CD4-positive, alpha-beta T cell treated with Interleukin-15 for 4 hours (primary cell): ENCODE data around the gene TRAF3.

Experiments used
- DNase-seq: peaks from one replicate; pipeline ENCODE4 v3.0.0-alpha.2; 2020; ENCODE audit warnings: low spot score

The TRAF3 gene

DNA sequence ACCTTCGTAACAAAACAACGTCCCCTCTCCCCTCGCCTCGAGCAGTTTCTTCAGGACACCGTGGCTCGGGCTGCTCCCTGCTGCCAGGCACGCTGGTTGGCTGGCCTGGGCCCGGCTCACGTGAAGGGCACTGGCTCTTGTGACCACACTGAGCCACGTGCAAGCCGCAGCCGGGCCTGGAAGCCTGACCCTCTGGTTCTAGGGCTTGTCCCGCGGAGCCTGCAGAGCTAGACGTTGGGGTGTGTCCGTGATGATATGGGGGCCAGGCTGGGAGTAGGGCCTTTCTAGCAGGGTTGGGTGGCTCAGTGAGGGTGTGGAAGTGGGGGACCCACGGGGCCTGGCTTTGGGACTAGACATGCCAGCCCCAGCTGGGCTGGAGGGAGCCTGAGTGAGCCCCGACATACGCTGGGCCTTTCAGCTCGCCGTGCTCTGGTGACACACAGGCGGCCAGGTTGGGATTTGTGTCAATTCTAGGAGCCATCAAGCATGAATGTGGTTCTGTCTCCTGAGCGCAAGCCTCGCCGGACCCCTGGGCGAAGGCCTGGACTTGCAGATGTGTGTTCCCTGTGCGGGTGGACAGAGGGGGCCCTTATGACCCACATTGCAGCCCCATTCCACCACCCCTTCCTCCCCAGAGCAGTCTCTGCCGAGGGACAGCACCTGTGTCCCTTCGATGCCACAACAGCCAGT lies 131.7 kb downstream of the TRAF3 start:
- no peak for DNase-seq

DNA sequence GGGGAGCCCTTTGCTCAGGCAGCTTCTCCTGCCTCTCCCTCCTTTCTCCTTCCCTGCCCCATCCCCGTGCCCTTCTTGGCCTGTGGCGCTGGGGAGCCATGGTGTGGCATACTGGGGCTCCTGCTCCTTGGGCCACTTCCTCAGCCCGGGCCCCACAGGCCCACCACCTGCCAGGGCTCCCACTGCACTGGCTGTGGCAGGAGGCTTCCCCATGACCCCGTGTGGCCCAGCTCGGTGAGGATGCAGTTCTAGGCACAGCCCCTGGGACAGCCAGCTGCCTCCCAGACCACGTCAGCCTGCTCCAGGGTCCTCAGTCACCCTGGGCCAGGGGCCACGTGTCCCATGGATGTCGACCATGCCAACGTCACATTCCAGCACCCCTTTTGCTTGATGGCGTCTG lies 132.2 kb downstream of the TRAF3 start:
- no peak for DNase-seq

DNA sequence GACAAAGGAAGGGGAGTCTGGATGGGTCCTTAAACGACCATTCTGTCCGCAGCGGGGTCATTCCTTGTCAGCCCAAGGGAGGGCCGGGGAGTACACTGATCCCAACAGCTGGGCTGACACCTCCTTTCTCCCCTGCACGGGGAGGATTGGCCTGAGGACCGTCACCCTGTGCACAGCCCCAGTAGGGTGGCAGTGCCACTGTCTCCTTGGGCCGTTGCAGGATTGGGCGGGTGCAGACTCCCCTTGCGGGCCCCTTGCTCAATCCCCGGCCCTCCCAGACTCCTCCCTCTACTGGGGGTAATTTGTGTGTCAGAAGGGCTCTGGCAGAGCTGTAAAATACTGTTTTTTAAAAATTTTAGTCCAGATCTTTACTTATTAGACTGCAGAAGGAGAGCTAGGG lies 132.7 kb downstream of the TRAF3 start:
- no peak for DNase-seq

DNA sequence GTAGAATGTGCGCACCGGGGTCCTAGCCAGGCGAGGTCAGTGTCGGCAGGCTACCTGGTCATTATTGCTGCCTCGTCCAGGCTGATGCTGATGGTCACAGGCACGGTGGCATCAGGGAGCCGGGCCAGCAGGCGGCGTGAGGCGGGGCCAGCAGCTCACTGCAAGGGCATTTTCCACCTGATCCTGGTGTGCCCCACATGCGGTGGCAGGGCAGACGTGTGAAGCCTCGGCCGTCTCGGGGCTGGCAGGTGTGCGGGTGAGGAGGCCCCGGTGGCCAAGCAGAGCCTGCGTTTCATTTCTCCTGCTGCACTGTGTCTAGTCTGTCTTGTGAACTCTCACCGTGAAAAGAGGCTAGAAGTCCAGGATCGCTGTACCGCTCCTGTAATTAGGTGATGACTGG lies 133.2 kb downstream of the TRAF3 start:
- no peak for DNase-seq

DNA sequence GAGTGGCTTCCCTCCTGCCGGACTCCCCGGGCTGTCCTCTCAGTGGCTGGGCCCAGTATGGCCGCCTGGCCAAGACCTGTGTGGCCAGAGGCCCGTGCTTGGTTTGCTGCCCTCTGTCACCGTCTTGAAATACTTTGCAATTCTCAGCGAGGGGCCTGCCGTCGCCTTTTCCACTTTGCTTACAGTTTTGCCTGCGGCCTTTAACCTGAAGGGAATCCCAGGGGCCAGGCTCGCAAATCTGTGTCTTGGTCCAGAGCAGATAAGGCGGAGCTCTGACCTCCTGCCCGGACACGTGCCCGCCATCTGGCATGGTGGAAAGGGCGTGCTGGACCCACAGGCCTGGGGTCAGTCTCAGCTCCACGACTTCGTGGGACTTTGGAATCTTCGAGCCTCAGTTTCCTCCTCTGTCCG lies 134.3 kb downstream of the TRAF3 start:
- no peak for DNase-seq

DNA sequence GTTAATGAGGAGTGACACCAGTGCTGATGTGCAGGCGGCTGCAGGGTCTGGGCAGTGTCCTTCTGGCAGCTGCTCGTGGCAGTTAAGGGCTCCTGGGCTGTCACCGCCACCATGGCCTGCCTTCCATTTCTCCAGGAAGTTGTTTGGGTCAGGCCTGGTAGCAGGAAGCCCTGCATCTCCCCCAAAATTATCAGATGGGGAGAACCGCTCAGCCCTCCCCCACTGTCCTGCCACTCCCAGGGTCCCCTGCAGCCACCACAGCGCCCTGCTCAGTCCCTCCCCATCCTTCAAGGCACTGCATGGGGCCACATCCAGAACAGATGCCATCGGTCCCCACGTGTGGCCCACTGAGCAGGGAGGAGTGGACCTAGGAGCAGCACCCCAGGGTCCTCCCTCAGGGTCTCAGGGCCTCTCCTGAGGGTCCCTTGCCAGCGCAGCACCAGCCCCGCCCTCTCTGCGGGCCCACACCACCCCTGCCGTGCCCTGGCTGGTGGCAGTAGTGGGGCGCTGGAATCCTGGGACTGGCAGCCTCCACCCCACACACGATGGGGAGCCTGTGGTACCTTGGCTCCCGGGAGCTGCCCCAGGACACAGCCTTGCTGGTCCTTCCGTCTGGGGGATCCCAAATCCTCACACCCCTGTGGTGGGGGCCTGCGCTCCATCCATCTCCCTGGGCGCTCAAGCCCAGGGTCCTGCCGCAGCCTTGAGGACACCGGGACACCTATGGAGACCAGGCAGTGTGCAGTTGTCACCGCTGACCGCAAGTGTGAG lies 134.9 kb downstream of the TRAF3 start:
- no peak for DNase-seq

DNA sequence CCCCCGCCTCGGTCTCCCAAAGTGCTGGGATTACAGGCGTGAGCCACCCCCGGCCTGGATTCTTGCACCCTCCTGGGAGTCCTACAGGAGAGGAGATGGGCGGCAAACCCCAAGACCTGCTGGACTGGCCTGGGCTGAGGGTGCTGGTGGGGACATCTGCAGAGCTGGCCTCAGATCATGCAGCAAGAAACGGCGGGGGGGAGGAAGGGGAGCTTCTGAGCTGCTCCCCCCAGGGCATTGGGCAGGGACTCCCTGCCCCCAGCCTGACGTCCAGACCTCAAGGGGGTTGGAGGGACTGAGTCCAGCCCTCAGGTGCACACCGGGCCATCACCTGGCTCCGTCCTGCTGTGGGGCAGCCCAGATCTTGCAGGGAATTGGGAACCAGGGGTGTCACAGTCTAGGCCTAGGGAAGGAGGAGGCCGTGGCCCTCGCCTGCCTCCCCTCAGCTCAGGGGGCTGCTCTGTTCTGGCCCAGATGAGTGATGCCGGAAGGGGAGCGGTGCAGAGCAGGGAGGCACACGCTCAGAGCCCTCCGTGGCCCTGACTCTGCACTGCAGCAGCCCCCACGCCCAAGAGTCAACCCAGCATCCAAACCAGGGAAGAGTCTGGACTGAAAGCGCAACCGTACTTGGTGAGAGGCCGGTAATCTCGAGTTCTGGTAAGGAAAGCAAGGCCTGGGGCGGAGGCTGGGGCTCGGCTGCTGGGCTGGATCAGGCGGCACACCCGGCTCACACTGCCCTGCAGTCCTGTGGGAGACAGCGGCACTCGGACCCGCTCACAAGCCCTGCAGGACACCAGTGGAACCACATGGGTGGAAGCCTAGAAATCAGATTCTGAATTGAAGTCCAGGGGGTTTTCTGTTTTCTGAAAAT lies 136.3 kb downstream of the TRAF3 start:
- DNase-seq = no peak

DNA sequence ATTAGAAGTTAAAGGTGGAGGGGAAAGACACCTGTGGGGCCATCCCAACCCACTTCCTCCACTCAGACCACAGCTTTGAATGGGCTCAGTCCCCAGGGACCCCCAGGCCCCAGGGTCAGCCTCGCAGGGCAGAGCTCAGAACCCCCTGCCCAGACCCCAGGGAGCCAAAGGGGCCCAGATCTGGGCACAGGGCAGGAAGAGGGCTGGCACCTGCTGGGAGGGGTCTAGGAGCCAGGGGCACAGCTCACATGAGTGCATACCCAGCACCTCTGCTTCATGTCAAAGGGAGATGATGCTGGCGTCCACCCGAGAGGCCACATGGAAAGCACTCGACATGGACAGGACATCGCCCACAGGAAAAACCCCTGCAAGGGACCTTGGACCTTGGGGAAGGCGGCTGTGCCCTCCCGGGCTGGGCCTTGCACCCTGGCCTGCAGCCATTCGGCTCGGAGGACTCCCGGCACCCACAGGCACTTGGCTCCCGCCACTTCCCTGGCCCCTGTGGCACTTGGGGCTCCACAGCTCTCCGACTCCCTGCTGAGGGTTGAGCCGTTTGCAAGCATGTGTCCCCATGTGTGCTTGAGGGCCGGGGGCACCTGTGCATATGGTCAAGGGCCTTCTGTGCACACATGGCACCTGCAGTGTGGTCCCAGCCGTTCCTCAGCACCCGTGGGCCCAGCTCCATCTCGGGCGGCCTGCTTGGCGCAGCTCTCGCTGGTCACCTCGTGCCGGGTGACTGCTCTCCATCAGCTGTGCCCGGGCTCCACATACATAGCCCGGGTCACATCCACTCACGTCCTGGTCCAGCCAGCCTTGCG lies 137.4 kb downstream of the TRAF3 start:
- no peak for DNase-seq

DNA sequence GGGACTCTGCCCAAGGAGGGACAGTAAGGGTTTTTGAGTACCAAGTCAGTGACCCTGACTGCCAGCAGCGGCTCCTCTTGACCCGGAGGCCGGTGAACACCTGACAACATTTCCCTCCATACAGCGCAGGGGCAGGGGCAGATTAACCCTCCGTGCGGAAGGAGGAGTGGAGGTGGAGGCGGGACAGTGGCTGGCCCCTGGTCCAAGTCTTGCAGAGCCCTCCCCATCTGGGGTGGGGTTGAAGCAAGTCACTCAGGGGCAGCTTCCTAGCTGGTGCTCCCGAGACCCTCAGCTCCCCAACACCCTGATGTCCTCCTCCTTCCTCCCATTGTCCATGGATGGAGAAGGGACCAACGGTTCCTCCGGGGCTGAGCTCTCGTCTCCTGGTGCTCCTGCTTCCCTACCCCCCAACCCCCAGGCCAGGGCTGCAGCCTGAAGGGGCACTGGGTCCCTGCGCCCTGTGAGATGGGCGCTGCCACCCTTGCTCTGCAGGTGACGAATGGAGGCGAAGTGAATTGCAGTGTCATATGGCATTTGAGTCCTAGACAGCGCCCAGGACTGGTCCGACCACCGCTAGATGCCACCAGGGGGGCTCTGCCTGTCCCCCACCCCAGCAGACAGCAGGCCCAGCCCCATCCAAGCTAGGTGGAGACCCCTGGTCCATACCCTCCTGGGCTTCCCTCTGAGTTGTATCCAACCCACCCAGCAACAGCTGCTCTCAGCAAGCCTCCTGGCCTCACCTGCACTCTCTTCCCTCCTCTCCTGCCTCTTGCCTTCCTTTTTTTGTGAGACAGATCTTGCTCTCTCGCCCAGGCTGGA lies 138.3 kb downstream of the TRAF3 start:
- DNase-seq = no peak

DNA sequence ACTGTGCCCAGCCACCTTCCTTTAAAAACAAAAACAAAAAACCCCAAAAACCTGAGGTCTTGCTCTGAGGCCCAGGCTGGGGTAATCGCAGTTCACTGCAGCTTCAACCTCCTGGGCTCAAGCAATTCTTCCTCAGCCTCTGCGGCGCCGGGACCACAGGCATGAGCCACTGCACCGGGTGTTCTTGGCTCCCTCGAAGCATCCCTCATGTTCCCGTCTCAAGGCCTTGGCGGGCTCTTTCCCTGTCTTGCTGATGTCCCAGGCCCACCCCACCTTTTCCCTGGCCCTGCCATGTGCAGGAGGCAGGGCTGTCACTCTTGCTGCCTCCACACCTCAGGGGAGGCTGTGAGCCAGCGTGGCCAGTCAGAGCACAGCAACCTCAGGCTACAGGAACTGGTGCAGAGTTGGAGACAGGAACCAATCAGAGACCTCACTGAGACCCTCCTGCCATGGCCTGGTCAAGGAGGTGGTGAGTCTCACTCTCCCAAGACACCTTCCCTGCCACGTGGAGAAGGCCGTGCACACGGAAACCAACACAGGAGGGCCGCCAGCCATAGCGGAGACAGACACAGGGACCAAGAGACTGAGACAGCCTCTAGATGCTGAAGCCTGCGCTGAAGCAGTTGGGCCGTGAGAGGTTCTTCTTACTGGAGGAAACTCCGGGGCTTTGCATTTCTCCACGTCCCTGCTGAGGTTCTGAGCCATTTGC lies 139.3 kb downstream of the TRAF3 start:
- DNase-seq = no peak

DNA sequence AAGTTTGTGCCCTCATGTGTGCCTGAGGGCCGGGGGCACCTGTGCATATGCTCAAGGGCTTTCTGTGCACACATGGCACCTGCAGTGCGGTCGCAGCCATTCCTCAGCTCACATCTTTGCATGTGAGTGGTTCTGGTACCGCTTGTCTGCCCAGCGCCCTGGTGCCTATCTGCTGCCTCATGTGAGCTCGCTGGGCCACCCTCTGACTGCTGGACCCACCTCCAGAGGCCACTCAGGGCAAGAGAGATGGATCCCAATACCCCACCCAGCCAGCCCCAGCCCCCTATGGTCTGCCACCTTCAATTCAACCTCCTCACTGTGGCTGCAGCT lies 139.8 kb downstream of the TRAF3 start:
- no peak for DNase-seq

DNA sequence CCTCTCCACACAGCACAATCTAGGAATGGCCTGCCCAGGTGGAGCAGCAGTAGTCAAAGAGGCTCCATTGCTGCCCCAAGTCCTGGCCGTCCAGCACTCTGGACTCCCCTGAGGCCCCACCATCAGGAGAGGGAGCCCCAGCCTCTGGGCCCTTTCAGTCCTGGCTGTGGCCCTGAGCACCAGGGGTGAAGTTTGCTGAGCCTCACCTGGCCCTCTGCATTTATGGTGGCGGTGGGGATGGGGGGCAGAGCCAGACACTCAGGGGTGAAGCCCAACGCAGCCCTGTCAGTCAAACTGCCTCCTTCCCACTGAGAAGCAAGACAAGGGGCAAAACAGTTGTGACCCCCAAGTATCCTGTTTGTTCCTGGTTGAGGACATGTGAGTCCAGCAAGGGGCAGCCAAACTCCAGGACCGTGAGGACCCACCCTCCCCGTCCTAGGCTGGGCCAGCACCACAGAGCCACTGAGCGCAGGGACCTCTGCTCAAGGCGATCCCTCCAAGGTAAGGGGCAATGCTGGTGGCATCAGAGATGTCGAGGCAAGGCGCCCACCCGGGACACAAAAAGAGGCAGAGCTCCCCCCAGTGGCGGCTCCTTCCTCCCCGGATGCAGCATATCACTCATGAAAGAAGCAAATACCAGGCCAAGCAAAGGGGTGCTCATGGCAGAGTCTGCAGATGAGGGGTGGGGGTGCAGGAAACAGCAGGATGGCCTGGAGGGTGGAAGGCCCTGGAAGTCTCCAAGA lies 140.4 kb downstream of the TRAF3 start:
- peak; percentile 40 for DNase-seq

DNA sequence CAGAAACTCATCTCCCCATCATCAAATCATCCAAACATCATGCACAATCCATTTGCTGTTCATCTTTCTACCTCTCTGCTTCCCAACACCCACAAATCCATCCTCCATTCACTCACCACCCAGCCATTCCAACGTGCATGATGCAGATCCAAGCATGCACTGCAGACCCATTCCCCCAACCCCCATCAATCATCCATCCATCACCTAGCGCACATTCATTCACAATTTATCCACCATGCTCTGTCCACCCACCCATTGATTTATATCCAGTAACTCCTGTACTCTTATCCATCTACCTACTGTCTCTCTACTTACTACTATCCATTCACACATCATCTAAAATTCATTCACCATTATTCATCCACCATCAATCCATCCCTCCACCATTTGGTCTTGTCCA lies 141.2 kb downstream of the TRAF3 start:
- no peak for DNase-seq

DNA sequence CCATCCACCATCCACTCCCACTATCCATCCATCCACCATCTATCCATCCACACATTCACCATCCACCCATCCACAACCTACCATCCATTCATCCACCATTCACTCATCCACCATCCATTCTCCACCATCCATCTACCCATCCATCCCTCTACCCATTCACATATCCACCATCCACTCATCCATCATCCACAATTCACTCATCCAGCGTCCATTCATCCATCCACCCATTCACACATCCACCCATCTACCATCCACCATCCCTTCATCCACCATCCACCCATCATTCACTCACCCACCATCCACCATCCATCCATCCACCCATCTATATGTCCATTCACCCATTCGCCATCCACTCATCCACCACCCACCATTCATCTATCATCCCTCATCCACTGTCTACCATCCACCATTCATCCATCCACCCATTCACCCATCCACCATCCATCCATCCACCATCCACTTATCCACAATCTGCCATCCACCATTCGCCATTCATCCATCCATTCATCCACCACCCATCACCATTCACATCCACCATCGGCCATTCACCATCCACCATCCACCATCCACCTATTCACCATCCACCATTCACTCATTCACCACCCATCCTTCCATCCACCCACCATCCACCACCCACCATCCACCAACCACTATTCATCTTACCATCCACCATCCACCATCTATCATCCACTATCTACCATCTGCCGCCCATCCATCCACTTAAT lies 143.2 kb downstream of the TRAF3 start:
- no peak for DNase-seq

DNA sequence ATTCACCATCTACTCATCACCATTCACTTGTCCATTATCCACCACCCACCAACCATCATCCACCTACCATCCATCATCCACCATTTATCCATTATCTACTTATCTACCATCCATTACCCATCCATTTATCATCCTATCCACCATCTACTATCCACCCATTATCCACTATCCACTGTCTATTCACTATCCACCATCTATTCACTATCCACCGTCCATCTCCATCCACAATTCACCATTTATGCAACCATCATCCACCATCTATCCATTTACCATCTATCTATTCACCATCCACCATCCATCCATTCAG lies 143.7 kb downstream of the TRAF3 start:
- no peak for DNase-seq

DNA sequence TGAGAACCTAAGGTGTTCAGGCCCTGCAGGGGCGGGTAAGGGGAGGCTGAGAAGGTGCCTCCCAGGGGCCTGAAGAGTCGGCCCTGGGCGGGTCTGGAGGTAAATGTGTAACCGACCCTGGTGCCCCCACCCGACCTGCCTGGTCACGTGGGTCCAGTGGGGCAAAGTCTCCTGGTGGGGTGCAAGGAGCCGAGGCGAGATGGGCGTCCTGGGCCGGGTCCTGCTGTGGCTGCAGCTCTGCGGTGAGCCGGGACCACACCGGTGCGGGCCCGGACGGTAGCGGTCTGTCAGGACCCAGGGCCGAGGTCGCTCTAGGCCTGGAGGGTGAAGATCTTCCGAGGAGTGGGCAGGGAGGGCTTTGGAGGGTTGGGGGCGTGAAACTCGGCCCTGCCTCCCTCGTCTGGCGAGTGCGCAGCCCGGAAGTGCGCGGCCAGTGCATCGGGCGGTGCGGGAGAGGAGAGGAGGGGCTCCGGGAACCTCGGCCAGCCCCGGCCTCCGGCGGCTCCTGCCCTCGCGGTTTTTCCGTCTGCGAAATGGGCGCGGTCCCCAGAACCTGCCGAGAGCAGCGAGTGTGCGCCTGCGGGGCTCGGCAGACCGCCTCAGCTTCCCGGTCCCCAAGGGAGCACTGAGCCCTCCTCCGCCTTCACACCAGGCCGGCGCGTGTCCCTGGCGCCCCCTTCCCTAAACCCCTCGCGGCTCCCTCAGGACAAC lies 145.4 kb downstream of the TRAF3 start, which contains the start of gene AMN:
TSS of gene AMN (plus strand) at position 174 of the 711 bp plus-strand sequence. CDS start at position 200, 26 bp downstream.
- no peak for DNase-seq

DNA sequence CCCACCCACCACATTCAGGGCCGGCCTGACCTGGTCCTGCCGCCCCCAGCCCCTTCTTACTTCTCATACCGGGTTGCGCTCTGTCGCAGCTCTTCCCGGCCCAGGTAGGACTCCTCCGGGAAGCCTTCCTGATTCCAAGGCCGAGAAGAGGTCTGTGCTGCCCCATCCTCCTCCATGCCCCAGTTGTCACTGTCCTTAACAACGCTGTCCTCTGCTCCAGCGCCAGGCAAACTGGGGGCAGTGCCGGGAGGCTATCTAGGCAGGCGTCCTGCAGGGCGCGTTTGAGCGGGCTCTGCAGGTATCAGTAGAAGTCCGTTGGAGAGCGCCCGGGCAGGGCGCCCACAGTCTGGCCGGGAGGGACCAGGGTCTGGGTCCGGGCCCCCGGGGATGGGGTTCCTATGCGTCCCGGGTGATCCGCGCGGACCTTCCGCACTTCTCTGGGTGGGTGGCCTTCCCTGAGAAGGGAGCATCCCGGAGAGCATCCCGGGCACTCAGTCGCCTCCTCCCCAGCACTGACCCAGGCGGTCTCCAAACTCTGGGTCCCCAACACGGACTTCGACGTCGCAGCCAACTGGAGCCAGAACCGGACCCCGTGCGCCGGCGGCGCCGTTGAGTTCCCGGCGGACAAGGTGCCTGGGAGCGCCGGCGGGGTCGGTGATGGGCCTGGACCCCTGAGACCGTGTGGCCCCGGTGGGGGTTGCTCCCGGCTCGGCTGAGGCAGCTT lies 146.1 kb downstream of the TRAF3 start:
- no peak for DNase-seq

DNA sequence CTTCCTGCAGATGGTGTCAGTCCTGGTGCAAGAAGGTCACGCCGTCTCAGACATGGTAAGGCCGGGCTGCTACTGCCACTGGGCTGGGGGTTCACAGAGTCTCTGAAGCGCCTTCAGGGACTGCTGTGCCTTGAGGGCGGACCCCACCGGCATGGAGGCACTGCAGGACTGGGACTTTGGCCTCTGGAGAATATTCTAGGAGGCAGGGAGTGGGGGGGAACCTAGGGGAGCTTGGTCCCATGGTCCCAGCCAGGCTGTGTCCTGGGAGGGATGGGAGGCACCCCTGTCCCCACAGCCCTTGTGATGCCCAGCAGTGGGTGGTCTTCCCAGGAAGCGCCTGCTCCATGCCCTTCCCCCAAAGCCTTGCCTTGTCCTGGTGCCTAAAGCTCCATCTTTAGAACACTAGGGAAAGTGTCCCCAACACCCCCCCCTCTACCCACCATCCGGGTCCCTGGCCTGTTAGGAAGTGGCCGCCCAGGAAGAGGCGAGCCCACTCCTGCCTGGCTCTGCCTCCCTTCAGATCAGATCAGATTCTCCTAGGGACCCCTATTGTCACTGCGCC lies 146.8 kb downstream of the TRAF3 start:
- DNase-seq = no peak
